CD4-positive, alpha-beta T cell (primary cell): ENCODE data around the gene KIF27. TPM values are rescaled to one million over a fixed set of nuclear protein-coding genes. Genes with fewer than 3 reads are reported as not detected.
"Not testable (repeated sequence)": the region's sequence is repeated elsewhere in the genome, so short reads cannot be mapped to it uniquely, and the experiment has no call there.

Experiments used
- ATAC-seq: fragments of 200-7000 bp; cut with Tn5 transposase; one replicate; pipeline ENCODE4 v1.10.0; 2022; ENCODE audit warnings: mild to moderate bottlenecking; ENCODE audit not compliant: poor library complexity
- CTCF ChIA-PET: fragments of 350-600 bp; sonication (Branson Sonifier 250); formaldehyde crosslinking; loops from one replicate; lab custom pipeline; 2021; ENCODE audit warnings: antibody characterized with exemption, inconsistent platforms; lab: Charles Lee
- POLR2A ChIA-PET: fragments of 350-600 bp; sonication (Branson Sonifier 250); formaldehyde crosslinking; loops from one replicate; lab custom pipeline; 2021; ENCODE audit warnings: antibody characterized with exemption, inconsistent platforms; lab: Charles Lee
- DNase-seq, 14 experiments: peaks; one replicate each; pipeline ENCODE4 v3.0.0-alpha.2; 2013 to 2020; ENCODE audit warnings: mixed read lengths in 2 of 14
- H3K27ac ChIP-seq, 2 donors: one replicate each; pipeline versions ENCODE4 v1.5.1 to v1.7.0; 2013; ENCODE audit warnings: low read length in 2 of 2, low read depth in 1 of 2, mild to moderate bottlenecking in 1 of 2
- H3K27me3 ChIP-seq, 2 experiments: 1 replicate in 1 of 2; 2 replicates in 1 of 2; pipeline versions ENCODE4 v1.6.1 to v1.7.0; 2013; ENCODE audit warnings: low read length in 2 of 2, control low read depth in 1 of 2, mild to moderate bottlenecking in 1 of 2, moderate library complexity in 1 of 2; ENCODE audit not compliant: insufficient read depth in 2 of 2, control insufficient read depth in 1 of 2
- H3K36me3 ChIP-seq: one replicate; pipeline ENCODE4 v1.6.1; 2013; ENCODE audit warnings: low read length, control low read depth; ENCODE audit not compliant: insufficient read depth
- H3K4me1 ChIP-seq: one replicate; pipeline ENCODE4 v1.6.1; 2013; ENCODE audit warnings: low read length, control low read depth; ENCODE audit not compliant: insufficient read depth
- H3K4me3 ChIP-seq: one replicate; pipeline ENCODE4 v1.5.1; 2013; ENCODE audit warnings: mild to moderate bottlenecking, low read length, moderate library complexity
- H3K9me3 ChIP-seq, 2 experiments: 1 replicate in 1 of 2; 2 replicates in 1 of 2; pipeline versions ENCODE4 v1.6.1 to v1.7.0; 2013; ENCODE audit warnings: low read length in 2 of 2, mild to moderate bottlenecking in 2 of 2, control low read depth in 1 of 2, moderate library complexity in 1 of 2; ENCODE audit not compliant: control insufficient read depth in 1 of 2, insufficient read depth in 1 of 2
- H3K27ac Mint-ChIP-seq: one replicate; pipeline ENCODE4 v1.8.0; 2020; ENCODE audit warnings: mixed read lengths
- H3K27me3 Mint-ChIP-seq: one replicate; pipeline ENCODE4 v1.8.0; 2021; ENCODE audit warnings: mixed read lengths
- H3K36me3 Mint-ChIP-seq: one replicate; pipeline ENCODE4 v1.8.0; 2021; ENCODE audit warnings: low read depth, mixed read lengths
- H3K4me1 Mint-ChIP-seq: one replicate; pipeline ENCODE4 v1.8.0; 2021; ENCODE audit warnings: low read depth, mixed read lengths
- H3K4me3 Mint-ChIP-seq: one replicate; pipeline ENCODE4 v1.8.0; 2020; ENCODE audit warnings: mild to moderate bottlenecking, mixed read lengths
- H3K9me3 Mint-ChIP-seq: one replicate; pipeline ENCODE4 v1.8.0; 2020; ENCODE audit warnings: mixed read lengths
- CTCF ChIP-seq: fragments of 200-600 bp; IDR thresholded peaks from one replicate; pipeline ENCODE4 v1.8.0; 2022; ENCODE audit warnings: antibody characterized with exemption, mild to moderate bottlenecking
- intact Hi-C, 2 experiments: fragments of 100-400 bp; cut with DNase I in 1 of 2; cut with micrococcal nuclease in 1 of 2; formaldehyde crosslinking; loops; one replicate each; pipeline versions ENCODE4 v1.15.1 to v1.9.0; 2023 to 2025; cut with DNase I, micrococcal nuclease
- total RNA-seq, 174 experiments: library from RNA in 2 of 174; stranded (reverse) in 2 of 174; gene quantifications; one replicate each; pipeline ENCODE4 v1.2.3 and lab custom pipeline; 2021 to 2026

Gene KIF27
- total RNA-seq, 2 experiments from 2014 or later = 3.6 to 5.1 TPM

GRCh38 chr9:83920469-83920926 is 734 bp downstream of the KIF27 start:
- no peak for TF ChIP-seq CTCF
- no peaks in the 10 kb centered on the region for H3K36me3 ChIP-seq
- peak in 3 of 14 experiments; percentile 57 to 81 (median 79) for DNase-seq
- no peaks in the 10 kb centered on the region for H3K9me3 Mint-ChIP-seq
- H3K27ac Mint-ChIP-seq = peak overlapping the region; percentile 91
- H3K4me3 ChIP-seq = peak overlapping the region; percentile 69
- peak overlapping the region; percentile 93 for H3K4me3 Mint-ChIP-seq
- peaks cover 17% of the 10 kb centered on the region for H3K4me1 Mint-ChIP-seq
- H3K27me3 ChIP-seq = no peaks in the 10 kb centered on the region
- peak; percentile 56 for ATAC-seq
- ChIA-PET POLR2A (interaction anchor here (0.6 to 3.2 kb wide), 10 partner anchors 9 to 423 kb away, joined by 3 to 51 read pairs (median 4); partner anchors contain the start of genes GKAP1, HNRNPK, IDNK and RMI1), CTCF (interaction anchor here (0.8 to 1.9 kb wide), 6 partner anchors 15 to 341 kb away, joined by 3 to 7 read pairs (median 4); partner anchors contain the start of genes HNRNPK, RMI1 and UBQLN1)
- peaks cover 14% of the 10 kb centered on the region for H3K4me1 ChIP-seq
- H3K36me3 Mint-ChIP-seq = no peaks in the 10 kb centered on the region
- H3K27me3 Mint-ChIP-seq = no peaks in the 10 kb centered on the region
- no peaks in the 10 kb centered on the region for H3K9me3 ChIP-seq
- intact Hi-C loops = loop anchor here (2.0 to 5.0 kb wide), 4 partner anchors 37 to 212 kb away; partner anchors contain the start of genes GKAP1 (in 1 of the 2), HNRNPK (in 1 of the 2) and RMI1 (in 1 of the 2)
- H3K27ac ChIP-seq = peak overlapping the region; percentile 85 to 91

- Mint-ChIP-seq H3K9me3 (no peaks in the 10 kb centered on the region), H3K27me3 (no peaks in the 10 kb centered on the region), H3K4me1 (peaks cover 17% of the 10 kb centered on the region), H3K4me3 (peak overlapping the region; percentile 49), H3K27ac (no peak overlapping the region), H3K36me3 (no peaks in the 10 kb centered on the region)
- CTCF ChIA-PET = no interaction called here
- Histone ChIP-seq H3K27ac (no peak overlapping the region), H3K36me3 (no peaks in the 10 kb centered on the region), H3K9me3 (no peaks in the 10 kb centered on the region), H3K27me3 (no peaks in the 10 kb centered on the region), H3K4me1 (peaks cover 14% of the 10 kb centered on the region), H3K4me3 (no peak overlapping the region)
- no peak for ATAC-seq
- no peak for TF ChIP-seq CTCF
- intact Hi-C loops = loop anchor here in 1 of 2 experiments (2.0 kb wide), 1 partner anchor 296 kb away; the partner anchor contains the start of gene IDNK
- POLR2A ChIA-PET = interaction anchor here (0.8 kb wide), 1 partner anchor 211 kb away, joined by 3 read pairs; no protein-coding TSS in a partner anchor
- DNase-seq = no peak
These were observed 2.1 kb downstream of the KIF27 start for GRCh38 chr9:83919111-83919510.

GRCh38 chr9:83912194-83912593 is 9.0 kb downstream of the KIF27 start:
- H3K9me3 ChIP-seq, H3K4me1 ChIP-seq, H3K4me3 ChIP-seq, H3K4me1 Mint-ChIP-seq, H3K27ac ChIP-seq, H3K9me3 Mint-ChIP-seq, H3K36me3 Mint-ChIP-seq, H3K27me3 Mint-ChIP-seq, H3K36me3 ChIP-seq, H3K4me3 Mint-ChIP-seq, H3K27ac Mint-ChIP-seq, H3K27me3 ChIP-seq: not testable (repeated sequence)
- ChIA-PET POLR2A (interaction anchor here (0.9 to 1.5 kb wide), 4 partner anchors 8 to 289 kb away, joined by 3 to 4 read pairs (median 3); partner anchors contain the start of genes HNRNPK, IDNK and UBQLN1), CTCF (interaction anchor here (1.9 kb wide), 1 partner anchor 291 kb away, joined by 6 read pairs; no protein-coding TSS in a partner anchor)
- ATAC-seq (peak; percentile 65), DNase-seq (peak in 3 of 14 experiments; percentile 40 to 64 (median 51))
- peak; percentile 55 for TF ChIP-seq CTCF
- intact Hi-C loops = loop anchor here (2.0 to 5.0 kb wide), 2 partner anchors 291 to 330 kb away; no protein-coding TSS in a partner anchor
